Endothelial cell of umbilical vein (primary cell): ENCODE results near the gene ABLIM2. TPM values are rescaled to one million over a fixed set of nuclear protein-coding genes. Genes with fewer than 3 reads are reported as not detected.

ENCODE experiments used
- BruUV-seq: library from RNA; stranded (reverse); fragments of 400-500 nt; replicated peaks from 2 replicates; lab custom pipeline; 2021; lab: Mats Ljungman, UMichigan
- CTCF ChIA-PET: fragments of 300-600, 350-600 bp; sonication (Branson Sonifier 250); formaldehyde crosslinking; loops from one replicate; lab custom pipeline; 2021; ENCODE audit warnings: antibody characterized with exemption, inconsistent platforms; lab: Charles Lee
- POLR2A ChIA-PET: fragments of 300-600, 350-600 bp; sonication (Branson Sonifier 250); formaldehyde crosslinking; loops from one replicate; lab custom pipeline; 2021; ENCODE audit warnings: antibody characterized with exemption, inconsistent platforms; lab: Charles Lee
- DNase-seq: peaks from one replicate; pipeline ENCODE4 v3.0.0-alpha.2; 2011; ENCODE audit warnings: low read depth, low spot score
- FAIRE-seq: peaks from 2 replicates; lab custom pipeline; 2011; peaks lifted over from hg19 to GRCh38; lab: Jason Lieb, UNC
- H2AFZ ChIP-seq: 2 replicates; pipeline ENCODE4 v1.6.0; 2012; ENCODE audit warnings: low read depth, low read length, control low read depth, inconsistent platforms
- H3K27ac ChIP-seq: 2 replicates; pipeline ENCODE4 v1.5.1; 2011; ENCODE audit warnings: low read depth, mild to moderate bottlenecking, control low read depth, low read length, moderate library complexity; ENCODE audit not compliant: insufficient read depth
- H3K27me3 ChIP-seq, 2 experiments: 2 replicates each; pipeline versions ENCODE4 v1.6.0 to v1.6.1; 2011; ENCODE audit warnings: low read length in 2 of 2, mixed read lengths in 1 of 2; ENCODE audit not compliant: control insufficient read depth in 2 of 2, insufficient read depth in 2 of 2
- H3K36me3 ChIP-seq, 2 experiments: 2 replicates in 1 of 2; 3 replicates in 1 of 2; pipeline ENCODE4 v1.5.1; 2011; ENCODE audit warnings: low read length in 2 of 2, mild to moderate bottlenecking in 1 of 2, moderate library complexity in 1 of 2; ENCODE audit not compliant: control insufficient read depth in 2 of 2, insufficient read depth in 2 of 2; ENCODE audit errors: extremely low read depth in 1 of 2
- H3K4me1 ChIP-seq: 3 replicates; pipeline ENCODE4 v1.5.1; 2011; ENCODE audit warnings: mild to moderate bottlenecking, low read length; ENCODE audit not compliant: control insufficient read depth, insufficient read depth; ENCODE audit errors: extremely low read depth
- H3K4me2 ChIP-seq: 2 replicates; pipeline ENCODE4 v1.6.1; 2011; ENCODE audit warnings: low read length, control low read depth, mixed read lengths; ENCODE audit not compliant: insufficient read depth
- H3K4me3 ChIP-seq, 3 experiments: fragments of 200-600 bp in 1 of 3; sonication (generic), shearing (Covaris generic) in 1 of 3; replicated peaks in 1 of 3; 2 replicates each; pipeline ENCODE4 v1.5.1; 2011 to 2016; ENCODE audit warnings: control low read depth in 3 of 3, low read length in 3 of 3, mild to moderate bottlenecking in 2 of 3, inconsistent platforms in 1 of 3, low read depth in 1 of 3, moderate library complexity in 1 of 3; ENCODE audit not compliant: insufficient read depth in 1 of 3
- H3K79me2 ChIP-seq: 2 replicates; pipeline ENCODE4 v1.6.0; 2012; ENCODE audit warnings: low read length, inconsistent platforms; ENCODE audit not compliant: control insufficient read depth, insufficient read depth
- H3K9ac ChIP-seq: replicated peaks from 2 replicates; pipeline ENCODE3; 2011; ENCODE audit warnings: low read length, control low read depth; ENCODE audit not compliant: insufficient read depth; ENCODE audit errors: extremely low read depth
- H3K9me1 ChIP-seq: replicated peaks from 3 replicates; pipeline ENCODE4 v1.6.0; 2011; ENCODE audit warnings: mild to moderate bottlenecking, low read length; ENCODE audit not compliant: control insufficient read depth, insufficient read depth; ENCODE audit errors: extremely low read depth
- H3K9me3 ChIP-seq: replicated peaks from 2 replicates; pipeline ENCODE4 v1.5.1; 2012; ENCODE audit warnings: low read length, inconsistent platforms; ENCODE audit not compliant: control insufficient read depth, insufficient read depth
- H4K20me1 ChIP-seq: replicated peaks from 2 replicates; pipeline ENCODE3; 2011; ENCODE audit warnings: mild to moderate bottlenecking, low read length; ENCODE audit not compliant: control insufficient read depth, insufficient read depth; ENCODE audit errors: extremely low read depth
- EZH2 ChIP-seq: IDR thresholded peaks from 2 replicates; pipeline ENCODE4 v1.6.1; 2012; ENCODE audit warnings: borderline replicate concordance, low read depth, mild to moderate bottlenecking, moderate library complexity, low read length, inconsistent platforms; ENCODE audit not compliant: severe bottlenecking
- FOS ChIP-seq: IDR thresholded peaks from 2 replicates; pipeline ENCODE4 v1.6.1; 2011; ENCODE audit warnings: mild to moderate bottlenecking, low read length, moderate library complexity, borderline replicate concordance; ENCODE audit not compliant: insufficient read depth
- GATA2 ChIP-seq: IDR thresholded peaks from 2 replicates; pipeline ENCODE4 v1.7.0; 2011; ENCODE audit warnings: low read depth, mild to moderate bottlenecking, moderate library complexity, mixed read lengths, low read length; ENCODE audit not compliant: insufficient read length, insufficient read depth
- JUN ChIP-seq: IDR thresholded peaks from 2 replicates; pipeline ENCODE4 v1.6.1; 2011; ENCODE audit warnings: borderline replicate concordance, low read depth; ENCODE audit not compliant: insufficient read length, insufficient read depth
- MYC ChIP-seq: IDR thresholded peaks from one replicate; pipeline ENCODE4 v1.6.1; 2011; ENCODE audit warnings: mild to moderate bottlenecking, low read depth, low read length
- POLR2A ChIP-seq: IDR thresholded peaks from 2 replicates; pipeline ENCODE4 v1.6.1; 2012; ENCODE audit warnings: low read depth, mild to moderate bottlenecking, control low read depth, low read length
- POLR2AphosphoS5 ChIP-seq: IDR thresholded peaks from 2 replicates; pipeline ENCODE4 v1.6.1; 2012; ENCODE audit warnings: low read depth, mild to moderate bottlenecking, control low read depth, low read length, moderate library complexity; ENCODE audit not compliant: insufficient read depth
- dilution Hi-C: fragments of 300-500 bp; cut with MboI; formaldehyde crosslinking; loops from one replicate; pipeline ENCODE4 v1.15.0; 2019; ENCODE audit warnings: low sequenced_read_pairs; ENCODE audit not compliant: extremely low pct_ligation_motif_present
- intact Hi-C: fragments of 100-400 bp; cut with micrococcal nuclease; formaldehyde crosslinking; loops from one replicate; pipeline ENCODE4 v1.10.0; 2022
- polyA plus RNA-seq, 4 experiments: library from polyadenylated mRNA; depleted of rRNA in 3 of 4; stranded (reverse) in 3 of 4; unstranded in 1 of 4; fragments of >200 nt; gene quantifications; 2 replicates each; pipeline versions ENCODE4 v1.2.1 to v1.2.3, GENCODE V29; 2011 to 2012; ENCODE audit warnings: missing spikeins in 1 of 4
- total RNA-seq: library from RNA; stranded (reverse); gene quantifications from 2 replicates; pipeline ENCODE4 v1.2.3, GENCODE V29; 2021
- TF ChIP-seq, protein P1 (sequence below), 2 donors: IDR thresholded peaks; 1 replicate in 1 of 2; 2 replicates in 1 of 2; pipeline ENCODE4 v1.5.1; 2011; ENCODE audit warnings: low read length in 2 of 2, mild to moderate bottlenecking in 2 of 2, moderate library complexity in 2 of 2, control low read depth in 1 of 2, inconsistent platforms in 1 of 2, low read depth in 1 of 2; ENCODE audit not compliant: insufficient read depth in 1 of 2; ENCODE audit errors: extremely low read depth in 1 of 2
- TF ChIP-seq, protein P2 (sequence below): IDR thresholded peaks from 2 replicates; pipeline ENCODE4 v1.6.1; 2011; ENCODE audit not compliant: insufficient read depth, insufficient read length

Gene ABLIM2
- total and polyA plus RNA-seq, 2 donors (not counting 3 experiments of a cell fraction or from before 2014, with no cell fraction given) = 0.28 to 0.66 TPM

DNA sequence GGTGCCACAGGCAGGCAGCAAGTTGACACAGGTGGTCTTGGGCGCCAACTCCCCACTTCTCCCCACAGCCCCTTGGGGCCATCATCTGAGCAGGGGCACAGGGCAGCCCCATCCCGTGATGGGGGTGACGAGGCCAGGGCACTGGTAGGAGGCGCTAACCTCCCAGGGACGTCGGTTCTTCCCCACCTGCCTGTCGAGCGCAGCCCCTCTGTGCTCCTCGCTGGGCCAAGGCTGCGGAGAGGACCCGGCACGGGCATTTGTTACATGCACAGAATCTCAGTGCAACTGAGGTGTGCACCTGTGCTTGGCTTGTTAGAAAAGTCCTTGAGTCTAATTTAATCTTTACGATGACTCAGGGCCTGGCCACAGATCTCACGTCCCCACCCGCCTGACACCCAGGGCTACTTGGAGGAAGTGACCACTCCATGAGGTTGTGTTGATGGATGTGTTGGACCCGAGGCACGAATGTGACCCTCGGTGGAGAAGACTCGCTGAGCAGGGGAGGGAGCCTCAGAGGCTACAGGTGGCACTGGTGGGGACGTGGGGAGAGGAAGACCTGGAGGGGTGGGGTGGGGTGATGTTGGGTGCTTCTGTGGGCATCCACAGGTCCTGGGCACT, 37.3 kb upstream of the ABLIM2 start:
- H3K9me3 ChIP-seq = no peaks in the 10 kb centered on the region
- intact Hi-C loops (loop anchor here (5.0 kb wide), 1 partner anchor 231 kb away; no protein-coding TSS in a partner anchor), dilution Hi-C loops (no loop called here)
- H3K27me3 ChIP-seq = no peaks in the 10 kb centered on the region
- CTCF ChIA-PET = interaction anchor here (1.4 to 7.5 kb wide), 2 partner anchors 16 to 19 kb away, joined by 3 to 168 read pairs; no protein-coding TSS in a partner anchor
- H2AFZ ChIP-seq = no peak overlapping the region
- H3K79me2 ChIP-seq = peaks cover 18% of the 10 kb centered on the region
- FAIRE-seq (no peak), DNase-seq (peak; percentile 24)
- H3K4me2 ChIP-seq = no peak overlapping the region
- H3K36me3 ChIP-seq = peaks cover 0 to 1% of the 10 kb centered on the region in 2 experiments
- POLR2A ChIA-PET = no interaction called here
- no TSS peak for BruUV-seq
- no peak overlapping the region for H3K4me3 ChIP-seq
- H3K4me1 ChIP-seq = peaks cover 54% of the 10 kb centered on the region
- no peaks in the 10 kb centered on the region for H4K20me1 ChIP-seq
- H3K9ac ChIP-seq = no peak overlapping the region
- no peak for TF ChIP-seq POLR2AphosphoS5
- TF ChIP-seq, protein P1, sequence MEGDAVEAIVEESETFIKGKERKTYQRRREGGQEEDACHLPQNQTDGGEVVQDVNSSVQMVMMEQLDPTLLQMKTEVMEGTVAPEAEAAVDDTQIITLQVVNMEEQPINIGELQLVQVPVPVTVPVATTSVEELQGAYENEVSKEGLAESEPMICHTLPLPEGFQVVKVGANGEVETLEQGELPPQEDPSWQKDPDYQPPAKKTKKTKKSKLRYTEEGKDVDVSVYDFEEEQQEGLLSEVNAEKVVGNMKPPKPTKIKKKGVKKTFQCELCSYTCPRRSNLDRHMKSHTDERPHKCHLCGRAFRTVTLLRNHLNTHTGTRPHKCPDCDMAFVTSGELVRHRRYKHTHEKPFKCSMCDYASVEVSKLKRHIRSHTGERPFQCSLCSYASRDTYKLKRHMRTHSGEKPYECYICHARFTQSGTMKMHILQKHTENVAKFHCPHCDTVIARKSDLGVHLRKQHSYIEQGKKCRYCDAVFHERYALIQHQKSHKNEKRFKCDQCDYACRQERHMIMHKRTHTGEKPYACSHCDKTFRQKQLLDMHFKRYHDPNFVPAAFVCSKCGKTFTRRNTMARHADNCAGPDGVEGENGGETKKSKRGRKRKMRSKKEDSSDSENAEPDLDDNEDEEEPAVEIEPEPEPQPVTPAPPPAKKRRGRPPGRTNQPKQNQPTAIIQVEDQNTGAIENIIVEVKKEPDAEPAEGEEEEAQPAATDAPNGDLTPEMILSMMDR (IDR thresholded peaks at IDR 0.05; ENCODE audit: extremely low read depth in 1 of 2, insufficient read depth in 1 of 2, low read depth in 1 of 2, low read length in 2 of 2) = no peak
- no peak for TF ChIP-seq JUN
- no peak for TF ChIP-seq GATA2
- TF ChIP-seq, protein P2, sequence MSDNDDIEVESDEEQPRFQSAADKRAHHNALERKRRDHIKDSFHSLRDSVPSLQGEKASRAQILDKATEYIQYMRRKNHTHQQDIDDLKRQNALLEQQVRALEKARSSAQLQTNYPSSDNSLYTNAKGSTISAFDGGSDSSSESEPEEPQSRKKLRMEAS = no peak
- no peak for TF ChIP-seq POLR2A
- no peak for TF ChIP-seq MYC
- no peak for TF ChIP-seq FOS
- TF ChIP-seq EZH2 = no peak
- no peaks in the 10 kb centered on the region for H3K9me1 ChIP-seq
- peak overlapping the region; percentile 35 for H3K27ac ChIP-seq
